Cardiac septum (tissue), 1 donor: ENCODE results near the gene VIM. TPM values are rescaled to one million over a fixed set of nuclear protein-coding genes. Genes with fewer than 3 reads are reported as not detected.
"Not testable (repeated sequence)": the region's sequence is repeated elsewhere in the genome, so short reads cannot be mapped to it uniquely, and the experiment has no call there.

Source experiments
- DNase-seq: peaks from one replicate; pipeline ENCODE4 v3.0.0-alpha.2; 2020; ENCODE audit warnings: low spot score
- intact Hi-C: fragments of 100-400 bp; cut with DNase I; formaldehyde crosslinking; loops from one replicate; pipeline ENCODE4 v1.14.0; 2022
- total RNA-seq: library from RNA; stranded (reverse); fragmentation: NEBNext Ultra II Directional; extraction: Animal tissue kit (Norgen Biotek cat#: 25700); gene quantifications from one replicate; pipeline ENCODE4 v1.2.1, GENCODE V29; 2021
- donor health status: DM: no; HTN: no; CAD: no.

VIM gene
- total RNA-seq, 1 donor from 2014 or later, result 368 TPM

DNA sequence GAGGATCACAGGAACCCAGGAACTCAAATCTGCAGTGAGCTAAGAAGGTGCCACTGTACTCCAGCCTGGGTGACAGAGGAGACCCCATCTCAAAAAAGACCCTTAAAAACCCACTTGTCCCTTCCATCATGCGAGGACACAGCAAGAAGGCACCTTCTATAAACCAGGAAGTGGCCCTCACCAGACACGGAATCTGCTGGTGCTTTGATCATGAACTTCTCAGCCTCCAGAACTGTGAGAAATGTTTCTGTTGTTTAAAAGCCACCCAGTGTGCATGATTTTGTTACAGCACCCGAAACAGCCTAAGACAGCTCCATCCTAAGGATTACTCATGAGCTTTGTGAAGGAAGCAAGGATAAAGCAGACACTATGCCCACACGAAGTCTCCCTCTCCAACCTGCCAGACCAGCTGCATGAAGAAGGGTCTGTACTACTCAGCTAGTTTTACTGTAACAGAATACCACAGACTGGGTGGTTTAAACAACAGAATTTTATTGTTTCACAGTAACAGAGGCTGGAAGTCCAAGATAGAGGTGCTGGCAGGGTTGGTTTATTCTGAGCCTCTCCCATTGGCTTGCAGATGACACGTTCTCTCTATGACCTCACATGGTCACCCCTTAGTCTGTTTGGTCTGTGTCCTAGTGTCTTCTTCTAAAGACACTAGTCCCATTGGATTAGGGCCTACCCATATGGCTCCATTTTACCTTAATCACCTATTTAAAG is 13.7 kb downstream of the VIM start:
- DNase-seq, result no peak
- intact Hi-C loops, result no loop called here

DNA sequence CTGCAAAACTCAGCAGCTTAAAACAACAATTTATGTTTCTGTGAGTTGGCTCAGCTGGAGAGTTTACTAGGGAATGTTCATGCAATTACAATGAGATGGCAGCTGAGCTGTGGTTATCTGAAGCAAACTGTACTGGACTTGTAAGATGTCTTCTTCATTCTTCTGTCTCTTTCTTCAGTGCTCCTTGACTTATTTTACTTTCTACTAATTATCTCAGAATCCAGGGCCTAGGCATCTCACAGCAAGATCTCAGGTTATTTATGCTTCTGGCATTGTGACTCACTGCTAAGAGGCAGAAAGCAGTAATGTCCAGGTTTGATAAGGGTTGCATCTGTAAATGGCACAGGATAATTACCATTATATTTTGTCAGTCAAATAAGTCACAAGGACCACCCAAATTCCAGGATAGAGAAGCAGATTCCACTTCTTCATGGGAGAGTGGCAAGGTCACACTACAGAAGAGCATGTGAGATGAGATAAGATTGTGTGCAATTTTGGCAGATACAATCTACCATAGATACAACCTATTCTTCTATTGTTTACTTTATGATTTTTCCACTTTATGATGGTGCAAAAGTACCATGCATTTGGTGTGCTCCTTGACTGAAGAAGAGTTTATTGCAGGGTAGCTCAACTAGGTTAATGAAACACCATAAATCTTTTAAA is 16.8 kb downstream of the VIM start:
- no peak for DNase-seq
- intact Hi-C loops, result no loop called here

GRCh38 chr10:17247210-17247609 is 19.2 kb downstream of the VIM start:
- intact Hi-C loops, result no loop called here
- no peak for DNase-seq

GRCh38 chr10:17248964-17249363 is 20.9 kb downstream of the VIM start:
- intact Hi-C loops, result no loop called here
- DNase-seq, result no peak

GRCh38 chr10:17249820-17250219 is 21.8 kb downstream of the VIM start:
- DNase-seq, result no peak
- intact Hi-C loops, result no loop called here

- intact Hi-C loops, result no loop called here
- no peak for DNase-seq
Measured at GRCh38 chr10:17250736-17251135, 22.7 kb downstream of the VIM start.

GRCh38 chr10:17254543-17255050 is 26.6 kb downstream of the VIM start:
- not testable (repeated sequence) for DNase-seq
- intact Hi-C loops, result loop anchor here (5.0 kb wide), 1 partner anchor 427 kb away; no protein-coding TSS in a partner anchor

DNA sequence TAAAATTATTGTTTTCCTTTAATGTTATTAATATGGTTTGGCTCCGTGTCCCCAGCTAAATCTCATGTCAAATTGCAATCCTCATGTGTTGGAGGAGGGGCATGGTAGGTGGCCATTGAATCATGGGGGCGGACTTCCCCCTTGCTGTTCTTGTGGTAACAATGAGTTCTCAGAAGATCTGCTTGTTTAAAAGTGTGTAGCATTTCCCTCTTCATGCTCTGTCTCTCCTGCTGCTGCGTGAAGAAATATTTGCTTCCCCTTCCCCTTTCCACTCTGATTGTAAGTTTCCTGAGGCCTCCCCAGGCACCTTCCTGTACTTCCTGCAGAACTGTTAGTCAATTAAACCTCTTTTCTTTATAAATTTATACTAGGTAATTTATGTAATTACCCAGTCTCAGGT is 27.5 kb downstream of the VIM start:
- intact Hi-C loops, result loop anchor here (5.0 kb wide), 1 partner anchor 428 kb away; no protein-coding TSS in a partner anchor
- no peak for DNase-seq

DNA sequence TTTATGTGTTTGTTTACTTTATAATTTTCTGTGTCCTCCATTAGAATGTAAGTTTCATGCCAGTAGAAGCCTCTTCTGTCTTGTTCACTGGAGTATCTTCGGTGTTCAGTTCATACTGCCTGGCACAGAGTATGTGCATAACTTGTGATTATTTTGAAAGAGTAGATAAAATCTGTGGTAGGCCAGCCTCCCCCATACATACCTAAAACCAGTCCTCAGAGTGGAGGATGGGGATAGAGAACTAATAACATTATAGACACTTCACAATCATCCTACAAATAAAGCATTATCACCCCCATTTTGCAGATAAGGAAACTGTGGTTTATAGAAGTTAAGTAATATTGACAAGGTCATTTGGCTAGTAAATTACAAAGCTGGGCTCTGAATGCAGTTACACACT is 28.0 kb downstream of the VIM start:
- intact Hi-C loops, result loop anchor here (5.0 kb wide), 1 partner anchor 429 kb away; no protein-coding TSS in a partner anchor
- DNase-seq, result no peak

- no peak for DNase-seq
- intact Hi-C loops, result loop anchor here (1.0 to 5.0 kb wide), 2 partner anchors 413 to 429 kb away; no protein-coding TSS in a partner anchor
Measured at GRCh38 chr10:17256627-17257026, 28.6 kb downstream of the VIM start.

GRCh38 chr10:17257466-17258321 is 29.7 kb downstream of the VIM start:
- intact Hi-C loops, result loop anchor here (1.0 to 5.0 kb wide), 2 partner anchors 414 to 430 kb away; no protein-coding TSS in a partner anchor
- no peak for DNase-seq

DNA sequence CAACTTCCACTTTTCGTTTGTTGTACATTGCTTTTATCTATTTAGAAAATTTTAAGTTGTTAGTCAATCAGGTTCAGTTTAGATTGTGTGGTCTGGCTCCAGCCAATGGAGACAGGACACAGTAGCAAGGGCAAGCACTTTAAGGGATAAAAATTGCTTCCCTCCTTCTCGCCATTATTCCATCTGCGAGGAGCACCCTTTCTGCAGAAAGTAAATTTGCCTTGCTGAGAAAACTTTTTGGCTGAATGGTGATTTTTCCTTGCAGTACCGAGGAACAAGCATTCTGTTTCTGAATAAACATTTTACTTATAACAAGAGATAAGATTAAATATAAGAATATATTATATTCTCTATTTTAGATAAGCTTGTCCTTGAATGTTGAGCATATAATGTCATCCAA is 34.5 kb downstream of the VIM start:
- intact Hi-C loops, result no loop called here
- DNase-seq, result no peak

DNA sequence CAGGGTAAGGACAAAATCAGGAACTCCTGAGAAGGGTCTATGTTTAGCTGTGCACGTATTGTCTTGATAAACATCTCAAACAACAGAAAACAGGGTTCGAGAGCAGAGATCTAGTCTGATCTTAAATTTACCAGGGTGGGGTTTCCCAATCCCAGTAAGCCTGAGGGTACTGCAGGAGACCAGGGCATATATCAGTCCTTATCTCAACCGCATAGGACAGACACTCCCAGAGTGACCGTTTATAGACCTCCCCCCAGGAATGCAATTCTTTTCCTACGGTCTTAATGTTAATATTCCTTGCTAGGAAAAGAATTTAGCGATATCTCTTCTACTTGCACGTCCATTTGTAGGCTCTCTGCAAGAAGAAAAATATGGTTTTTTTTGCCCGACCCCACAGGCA is 35.5 kb downstream of the VIM start:
- DNase-seq, result no peak
- intact Hi-C loops, result no loop called here

- intact Hi-C loops, result no loop called here
- no peak for DNase-seq
Measured at GRCh38 chr10:17265468-17265867, 37.4 kb downstream of the VIM start.

- DNase-seq, intact Hi-C loops: not testable (repeated sequence)
Measured at GRCh38 chr10:17266549-17266948, 38.5 kb downstream of the VIM start.

GRCh38 chr10:17272648-17273047 is 44.6 kb downstream of the VIM start:
- no peak for DNase-seq

DNA sequence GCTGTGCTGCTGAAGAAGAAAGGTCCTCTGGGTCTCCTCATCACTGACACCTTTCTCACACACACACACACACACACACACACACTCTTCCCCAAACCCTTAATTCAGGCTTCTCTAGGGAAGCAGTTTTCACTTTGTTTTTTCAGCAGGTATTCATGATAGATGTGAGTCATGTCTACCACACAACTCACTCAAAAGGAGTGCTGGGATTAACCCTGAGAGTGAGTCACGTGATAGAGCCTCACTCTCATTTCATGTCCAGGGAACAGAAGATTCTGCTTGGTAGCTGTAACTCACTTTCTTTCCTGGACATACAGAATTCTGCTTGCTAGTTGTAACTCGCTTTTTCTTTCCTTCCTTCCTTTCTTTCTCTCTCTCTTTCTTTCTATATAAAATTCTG is 45.4 kb downstream of the VIM start:
- DNase-seq, result no peak
- intact Hi-C loops, result no loop called here

More at GRCh38 chr10:17272648-17273047, 44.6 kb downstream of the VIM start:
- intact Hi-C loops, result no loop called here

DNA sequence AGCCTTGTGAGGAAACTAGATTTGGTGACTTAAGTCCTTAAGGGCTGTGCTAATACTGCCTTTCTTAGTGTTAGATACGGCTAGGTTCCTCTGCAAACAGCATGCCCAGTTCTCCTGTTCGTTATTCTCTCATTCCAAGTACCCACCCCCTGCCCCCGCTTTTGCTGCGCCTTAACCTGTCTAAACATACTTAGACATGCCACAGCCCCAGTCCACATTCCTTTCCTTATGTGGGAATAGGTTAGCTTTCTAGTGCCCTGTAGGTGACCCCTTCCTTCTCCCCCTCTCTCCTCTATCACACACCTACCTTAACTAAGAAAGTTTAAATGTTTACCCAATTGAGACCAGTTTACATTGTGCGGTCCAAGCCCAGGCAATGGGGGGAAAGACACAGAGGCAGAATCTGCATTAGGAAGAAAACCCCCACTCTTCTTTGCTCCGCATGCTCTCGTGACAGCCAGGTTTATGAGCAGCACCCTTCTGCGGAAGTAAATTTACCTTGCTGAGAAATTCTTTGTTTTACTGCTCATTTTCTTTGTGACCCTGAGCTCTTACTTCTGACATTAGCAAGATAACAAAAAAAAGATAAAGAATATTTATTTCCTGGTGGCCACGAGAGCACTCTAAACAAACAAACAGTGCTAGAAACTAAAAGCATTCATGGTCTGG is 48.8 kb downstream of the VIM start:
- DNase-seq, result no peak
- intact Hi-C loops, result no loop called here

GRCh38 chr10:17278607-17279240 is 50.7 kb downstream of the VIM start:
- intact Hi-C loops, result no loop called here
- DNase-seq, result no peak
